ENCODE data around the gene KITLG.
"Not testable (repeated sequence)": the region's sequence is repeated elsewhere in the genome, so short reads cannot be mapped to it uniquely, and the experiment has no call there.

KITLG gene, protein sequence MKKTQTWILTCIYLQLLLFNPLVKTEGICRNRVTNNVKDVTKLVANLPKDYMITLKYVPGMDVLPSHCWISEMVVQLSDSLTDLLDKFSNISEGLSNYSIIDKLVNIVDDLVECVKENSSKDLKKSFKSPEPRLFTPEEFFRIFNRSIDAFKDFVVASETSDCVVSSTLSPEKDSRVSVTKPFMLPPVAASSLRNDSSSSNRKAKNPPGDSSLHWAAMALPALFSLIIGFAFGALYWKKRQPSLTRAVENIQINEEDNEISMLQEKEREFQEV

DNA sequence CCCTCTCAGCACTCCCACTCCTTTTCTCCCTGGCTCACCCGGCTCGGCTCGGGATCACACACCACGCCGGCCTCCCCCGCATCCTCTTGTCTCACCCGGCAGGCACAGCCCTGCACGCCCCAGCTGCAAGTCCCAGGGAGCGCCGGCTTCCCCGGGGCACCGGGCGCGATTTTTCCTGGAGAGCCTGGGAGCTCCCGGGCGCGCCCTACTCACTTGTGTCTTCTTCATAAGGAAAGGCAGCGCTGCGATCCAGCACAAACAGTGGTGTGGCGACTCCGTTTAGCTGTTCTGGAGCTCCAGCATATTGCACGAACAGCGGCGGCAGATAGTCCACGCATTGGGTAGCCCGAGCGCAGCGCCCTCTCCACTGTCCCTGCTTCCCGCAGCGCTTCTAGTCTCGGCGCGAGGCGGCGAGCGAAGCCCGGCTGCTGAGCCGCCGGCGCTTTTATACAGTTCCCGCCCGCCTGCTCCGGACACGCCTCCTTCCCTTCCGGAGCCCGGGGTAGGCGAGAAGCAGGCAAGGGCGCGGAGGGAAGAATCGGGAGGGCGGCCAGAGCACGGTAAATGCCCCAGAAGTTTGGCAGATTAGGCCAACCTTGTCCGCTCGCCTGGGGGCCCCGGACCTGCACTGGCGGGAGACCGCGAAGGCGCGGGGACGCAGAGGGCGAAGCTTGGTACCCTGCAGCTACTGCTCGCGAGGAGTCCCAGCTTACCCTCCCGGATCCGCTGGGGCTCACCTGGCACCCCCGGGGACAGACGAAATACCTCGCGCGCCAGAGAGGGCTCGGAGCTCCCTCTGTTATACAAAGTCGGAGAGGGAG is at the start of gene KITLG:
Gene KITLG, minus strand, starts transcription at position 421 of the 821 bp plus-strand sequence. Its CDS starts 193 bp downstream, at position 228.
- DNase-seq (ENCODE audit: low spot score) (peak; percentile 80), FAIRE-seq (no peak)

DNA sequence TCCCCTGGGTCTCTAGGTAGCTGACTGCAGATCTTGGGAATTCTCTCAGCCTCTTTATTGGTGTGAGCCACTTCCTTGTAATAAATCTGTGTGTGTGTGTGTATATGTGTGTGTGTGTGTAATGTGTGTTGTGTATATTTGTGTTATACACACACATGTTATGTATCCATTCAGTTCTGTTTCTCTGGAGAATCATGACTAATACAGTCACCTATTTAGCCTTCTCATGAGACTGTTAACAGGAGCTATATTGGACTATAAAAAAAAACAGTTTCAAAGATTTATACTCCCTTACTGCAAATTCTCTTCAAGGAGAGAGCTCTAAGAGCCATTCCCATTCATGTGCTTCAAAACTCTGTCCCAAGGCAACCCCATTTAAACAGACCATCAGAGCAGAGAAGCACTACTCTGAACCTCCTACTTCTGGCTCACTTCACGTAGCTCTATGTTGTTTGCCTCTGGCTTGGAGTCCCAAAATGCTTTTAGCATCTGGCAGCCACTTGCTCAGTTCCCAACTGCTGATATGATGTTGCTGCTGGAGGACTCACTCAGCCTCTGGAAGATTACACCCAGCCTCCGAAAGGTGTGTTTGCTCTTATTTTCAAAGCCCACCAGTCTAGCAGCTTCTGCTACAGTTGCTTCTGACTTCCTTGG is 48.7 kb upstream of the KITLG start:
- DNase-seq (ENCODE audit: low spot score) (no peak), FAIRE-seq (no peak)

DNA sequence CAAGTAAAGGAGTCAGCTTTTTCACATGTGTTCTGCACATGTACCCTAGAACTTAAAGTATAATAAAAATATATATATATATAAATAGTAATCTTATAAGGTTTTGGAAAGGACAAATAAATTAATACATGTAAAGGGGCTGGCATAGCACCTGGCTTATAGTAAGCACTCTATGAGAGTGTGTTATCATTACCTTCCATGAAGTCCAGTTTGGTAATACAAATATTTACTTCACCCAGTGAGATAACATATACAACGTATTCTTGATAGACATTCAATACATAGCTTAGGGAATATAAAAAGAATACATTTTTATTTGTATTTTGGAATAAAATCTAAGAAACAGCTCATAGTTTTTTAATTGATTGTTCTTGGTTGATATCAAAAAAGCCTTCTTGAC is 47.8 kb upstream of the KITLG start:
- not testable (repeated sequence) for FAIRE-seq; DNase-seq (ENCODE audit: low spot score)

DNA sequence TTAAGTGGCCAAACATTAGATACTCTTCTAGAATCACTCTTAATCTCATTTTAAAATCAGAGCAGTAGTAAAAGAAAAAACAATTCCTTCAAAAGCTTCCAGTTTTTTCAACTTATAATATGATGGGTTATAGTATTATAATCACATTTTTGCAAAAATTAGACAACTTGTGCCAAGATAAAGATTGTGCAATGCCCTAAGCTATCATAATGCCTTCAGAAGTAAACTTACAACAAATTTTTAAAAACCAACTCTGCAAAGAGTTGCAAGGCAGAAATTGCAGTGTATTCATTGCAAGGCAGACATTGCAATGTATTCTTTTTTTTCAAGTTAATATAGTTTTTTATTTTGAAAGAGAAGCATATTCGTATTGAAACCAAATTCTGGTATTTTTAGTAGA is 47.2 kb upstream of the KITLG start:
- FAIRE-seq: no peak
- DNase-seq (ENCODE audit: low spot score): no peak

DNA sequence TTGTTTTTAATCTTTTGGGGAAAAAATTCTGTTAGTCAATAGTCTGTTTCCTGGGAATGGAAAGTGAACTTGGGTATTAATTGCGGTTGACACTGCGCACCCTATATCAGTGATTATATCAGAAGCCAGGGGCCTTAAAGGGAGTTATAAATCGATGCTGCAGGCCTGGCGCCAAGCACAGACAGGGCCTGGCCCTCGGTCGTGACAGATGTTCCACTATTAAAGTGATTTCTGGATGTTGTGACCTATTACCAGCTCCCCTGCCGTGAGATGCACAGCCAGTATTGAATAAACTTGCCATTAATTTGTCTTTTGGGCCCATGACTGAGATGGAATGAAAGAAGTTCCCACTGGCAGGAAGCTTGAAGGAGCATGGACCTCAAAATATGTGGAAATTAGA is 45.1 kb upstream of the KITLG start:
- DNase-seq (ENCODE audit: low spot score): no peak
- no peak for FAIRE-seq

DNA sequence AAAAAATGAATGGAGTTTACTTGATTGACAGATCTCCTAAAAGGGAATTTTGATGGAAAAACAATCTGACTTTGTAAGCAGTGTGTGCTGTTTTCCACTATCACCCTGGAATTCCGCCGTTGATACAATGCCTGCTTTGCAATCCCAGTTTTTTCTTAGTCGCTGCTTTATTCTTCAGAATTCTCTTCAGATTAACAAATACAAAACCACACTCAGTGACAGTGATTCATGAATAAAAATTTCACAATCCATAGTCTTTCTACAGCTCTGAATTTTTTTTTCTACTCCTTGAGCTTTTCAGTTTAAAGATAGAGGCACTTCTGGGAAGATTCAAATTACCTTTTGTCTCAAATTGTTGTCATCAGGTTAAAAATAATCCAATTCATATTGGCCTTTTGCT is 44.6 kb upstream of the KITLG start:
- FAIRE-seq (no peak), DNase-seq (ENCODE audit: low spot score) (no peak)

DNA sequence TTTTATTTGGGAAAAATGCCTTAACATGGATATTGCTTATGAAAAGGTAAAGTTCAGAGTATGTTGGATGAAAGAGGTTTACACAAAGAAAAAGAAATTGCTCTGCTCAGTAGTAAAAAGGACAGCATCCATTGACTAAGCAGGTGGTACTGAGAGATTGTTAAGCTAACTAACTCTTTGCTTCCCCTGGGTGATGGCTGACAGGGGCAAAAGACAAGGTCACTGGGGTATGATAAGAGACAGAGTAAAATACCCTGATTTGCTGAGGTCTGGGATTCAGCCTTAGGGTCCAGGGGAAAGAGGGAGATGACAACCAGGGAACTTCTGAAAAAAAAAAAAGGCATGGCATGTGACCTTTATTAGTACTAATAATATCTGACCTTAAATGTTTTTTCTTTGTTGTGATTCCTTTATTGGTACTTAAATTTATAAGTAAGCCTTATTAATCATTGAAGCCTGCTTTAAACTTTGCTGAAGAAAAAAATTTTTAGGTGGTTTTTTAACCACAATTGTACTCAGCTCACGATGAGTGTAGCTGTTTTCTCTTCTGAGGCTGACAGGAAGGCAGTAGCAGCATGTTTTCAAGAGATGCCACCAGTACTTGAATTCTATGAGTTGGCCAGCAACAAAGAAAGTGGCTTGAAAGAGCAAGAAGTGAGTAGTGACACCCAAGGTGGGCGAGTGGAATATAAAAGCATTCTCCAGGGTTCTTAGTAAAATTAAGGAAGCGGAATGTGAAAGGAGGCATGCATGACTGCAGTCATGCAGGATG is 43.7 kb upstream of the KITLG start:
- DNase-seq (ENCODE audit: low spot score): no peak
- FAIRE-seq: no peak

DNA sequence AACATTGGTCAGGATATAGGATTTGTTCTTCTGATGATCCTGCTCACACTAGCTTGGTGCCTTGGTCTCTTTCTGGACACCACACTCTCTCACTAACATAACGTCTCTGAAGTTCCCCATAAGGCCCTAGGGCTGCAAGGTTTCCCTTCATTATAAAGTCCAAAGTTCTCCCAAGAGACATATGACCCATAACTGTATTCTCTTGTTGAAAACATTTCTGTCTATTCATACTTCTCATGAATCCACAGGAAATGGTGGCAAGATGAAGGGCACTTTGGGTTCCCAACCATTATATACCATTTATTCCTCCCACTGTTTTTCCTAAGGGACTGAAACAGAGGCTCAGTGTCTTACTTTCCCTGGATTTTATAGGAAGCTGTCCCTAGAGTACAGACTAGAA is 37.1 kb upstream of the KITLG start:
- no peak for DNase-seq (ENCODE audit: low spot score)
- no peak for FAIRE-seq

DNA sequence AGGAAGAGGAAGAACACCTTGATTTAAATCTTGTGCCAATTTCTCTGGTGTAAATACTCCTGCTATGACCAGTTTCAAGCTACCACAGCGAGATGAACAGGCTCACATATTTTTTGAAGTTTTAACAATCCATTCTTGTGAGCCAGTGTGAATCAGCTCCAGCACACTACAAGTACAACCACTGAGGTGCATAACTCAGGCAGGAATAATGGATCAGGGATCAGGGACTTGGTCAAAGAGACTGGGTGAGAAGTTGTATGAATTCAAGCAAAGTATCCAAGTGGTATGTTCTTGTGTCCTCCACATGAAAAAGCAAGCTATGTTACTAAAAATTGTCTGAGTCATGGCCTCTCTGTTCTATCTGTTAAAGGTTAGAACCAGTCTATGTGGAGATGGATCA is 35.2 kb upstream of the KITLG start:
- no peak for FAIRE-seq
- DNase-seq (ENCODE audit: low spot score): no peak

DNA sequence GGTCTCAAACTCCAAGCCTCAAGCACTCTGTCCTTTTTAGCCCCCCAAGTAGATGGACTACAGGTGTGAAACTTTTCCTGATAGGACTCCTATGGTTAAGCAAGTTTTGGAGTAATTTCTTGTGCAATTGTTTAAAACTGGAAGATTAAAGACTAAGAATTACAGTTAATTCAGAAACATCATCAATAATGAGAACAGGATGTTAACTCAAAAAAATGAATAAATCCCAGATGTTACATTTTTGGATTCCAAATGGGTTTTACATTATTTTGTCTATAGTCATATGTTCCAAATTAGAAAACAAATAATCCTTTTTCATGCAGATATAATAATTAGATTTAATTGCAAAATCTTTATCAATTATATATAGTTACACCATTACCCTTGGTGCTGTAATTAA is 24.4 kb upstream of the KITLG start:
- FAIRE-seq: no peak
- DNase-seq (ENCODE audit: low spot score): no peak

DNA sequence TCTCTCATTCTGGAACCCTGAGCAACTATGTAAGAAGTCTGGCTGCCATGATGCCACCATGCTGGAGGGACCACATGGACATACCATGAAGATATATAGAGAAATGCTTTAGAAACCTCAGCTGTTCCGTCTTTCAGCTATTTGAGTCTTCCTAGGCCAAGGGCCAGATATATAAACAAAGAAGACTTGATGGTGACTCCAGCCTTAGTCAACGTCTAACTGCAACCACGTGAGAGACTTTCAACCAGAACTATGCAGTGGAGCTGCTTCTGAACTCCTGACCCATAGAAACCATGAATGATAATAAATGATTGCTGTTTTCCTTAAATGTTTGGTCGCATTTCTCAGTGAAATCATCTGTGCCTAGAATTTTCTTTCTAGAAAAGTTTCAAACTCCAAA is 20.0 kb upstream of the KITLG start:
- no peak for FAIRE-seq
- no peak for DNase-seq (ENCODE audit: low spot score)

DNA sequence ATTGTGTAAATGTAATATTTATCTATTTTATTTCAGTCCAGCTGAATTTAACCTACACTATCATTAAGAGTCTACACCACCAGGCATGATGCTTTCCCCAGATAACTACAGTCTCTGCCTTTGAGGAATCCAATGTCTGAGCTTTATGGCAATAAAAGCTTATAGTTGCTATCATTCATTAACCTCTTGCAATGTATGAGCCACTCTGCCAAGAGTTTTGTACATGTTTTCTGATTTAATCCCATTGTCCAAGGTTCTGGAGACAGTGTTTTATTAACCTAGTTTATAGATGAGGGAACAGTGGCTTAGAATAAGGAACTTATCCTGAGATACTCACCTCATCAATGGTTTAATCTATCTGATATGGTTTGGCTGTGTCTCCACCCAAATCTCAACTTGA is 17.1 kb upstream of the KITLG start:
- no peak for FAIRE-seq
- no peak for DNase-seq (ENCODE audit: low spot score)

DNA sequence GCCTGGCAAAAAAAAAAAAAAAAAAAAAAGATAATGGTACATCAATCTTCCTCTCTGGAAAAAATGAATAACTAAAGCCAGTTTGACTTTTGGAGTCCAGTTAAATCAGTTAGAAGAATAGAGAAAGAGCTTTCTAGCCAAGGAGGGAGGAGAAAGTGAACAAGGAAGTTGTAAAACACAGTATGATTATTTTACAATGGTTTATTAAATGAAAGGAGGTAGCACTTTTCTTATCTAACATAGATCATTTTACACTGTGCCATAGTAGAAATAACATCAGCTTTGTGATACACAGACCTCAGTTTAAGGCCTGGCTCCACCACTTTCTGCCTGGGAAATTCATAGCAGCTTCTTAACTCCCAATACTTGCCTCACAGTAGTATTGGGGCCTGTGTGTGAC is 15.4 kb upstream of the KITLG start:
- FAIRE-seq: no peak
- DNase-seq (ENCODE audit: low spot score): no peak

DNA sequence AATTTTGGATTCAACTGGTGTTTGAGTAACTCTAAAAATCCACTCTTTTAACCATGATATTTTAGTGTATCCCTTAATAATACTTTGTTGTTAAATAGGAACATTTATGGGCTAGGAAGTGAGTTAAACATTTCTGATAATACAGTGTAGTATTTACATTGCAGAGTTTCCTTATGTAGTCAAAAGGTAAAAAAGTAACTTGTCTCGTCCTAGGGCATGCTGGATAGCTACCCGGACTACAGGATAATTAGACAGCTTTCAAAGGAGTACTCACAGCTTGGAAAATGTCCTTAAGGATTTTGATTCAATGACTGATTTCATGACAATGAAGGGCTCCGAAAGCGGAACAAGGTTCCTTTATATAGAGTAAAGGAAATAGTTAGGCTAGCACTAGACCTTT is 14.5 kb upstream of the KITLG start:
- FAIRE-seq: no peak
- no peak for DNase-seq (ENCODE audit: low spot score)

DNA sequence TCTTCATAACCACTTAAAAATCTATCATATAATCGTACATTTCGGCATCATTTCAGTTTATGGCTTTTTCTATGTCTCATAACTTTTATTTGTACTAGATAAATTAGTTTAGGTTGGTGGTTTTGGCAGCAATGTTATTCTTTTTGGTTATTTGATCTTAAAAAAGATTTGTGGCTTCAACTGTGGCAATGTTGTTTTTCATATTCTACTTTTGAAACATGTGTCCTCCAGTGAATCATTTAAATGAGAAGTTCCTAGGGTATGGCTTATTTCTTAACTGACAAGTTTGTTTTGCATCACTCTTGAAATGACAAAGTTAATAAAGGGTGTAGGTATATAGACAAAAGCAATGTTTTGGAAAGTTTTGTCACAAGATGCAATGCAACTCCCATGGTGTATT is 11.1 kb upstream of the KITLG start:
- FAIRE-seq (no peak), DNase-seq (ENCODE audit: low spot score) (no peak)

DNA sequence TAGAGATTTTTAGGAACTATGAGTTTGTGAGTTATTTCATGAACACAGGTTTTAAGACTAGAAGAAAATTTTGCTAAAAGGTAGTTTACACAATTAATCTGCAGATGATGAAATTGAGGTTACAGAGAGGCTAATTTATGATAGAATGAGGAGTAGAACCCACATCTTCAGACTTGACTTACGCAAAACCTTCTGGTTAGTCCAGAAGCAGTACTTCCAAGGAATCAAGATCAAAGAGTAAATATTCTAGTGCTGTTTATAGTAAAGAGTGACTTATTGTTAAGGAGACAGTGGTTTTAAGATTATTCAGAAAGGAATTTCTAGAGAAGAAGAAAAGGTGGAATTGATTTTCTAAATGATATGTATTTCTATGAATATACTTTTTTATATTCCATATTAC is 10.6 kb upstream of the KITLG start:
- DNase-seq (ENCODE audit: low spot score): no peak
- no peak for FAIRE-seq

DNA sequence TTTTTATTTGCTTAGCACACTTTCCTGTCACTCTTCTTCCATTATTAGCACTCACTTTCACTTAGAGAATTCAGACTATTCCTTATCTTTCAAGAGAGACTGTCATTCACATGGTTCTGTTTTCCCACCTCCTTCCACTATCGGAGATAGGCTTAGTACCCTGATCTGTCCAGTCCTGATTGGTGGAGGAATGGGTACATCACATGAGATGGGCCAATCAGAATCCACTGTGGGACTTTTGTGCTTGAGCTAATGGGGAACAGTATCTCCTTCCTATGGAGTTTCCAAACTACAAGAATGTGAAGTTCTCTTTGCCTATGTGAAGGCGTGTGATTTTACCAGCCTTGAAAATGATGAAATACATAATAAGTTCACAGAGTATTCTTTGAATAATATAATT is 4.8 kb upstream of the KITLG start:
- no peak for DNase-seq (ENCODE audit: low spot score)
- no peak for FAIRE-seq

DNA sequence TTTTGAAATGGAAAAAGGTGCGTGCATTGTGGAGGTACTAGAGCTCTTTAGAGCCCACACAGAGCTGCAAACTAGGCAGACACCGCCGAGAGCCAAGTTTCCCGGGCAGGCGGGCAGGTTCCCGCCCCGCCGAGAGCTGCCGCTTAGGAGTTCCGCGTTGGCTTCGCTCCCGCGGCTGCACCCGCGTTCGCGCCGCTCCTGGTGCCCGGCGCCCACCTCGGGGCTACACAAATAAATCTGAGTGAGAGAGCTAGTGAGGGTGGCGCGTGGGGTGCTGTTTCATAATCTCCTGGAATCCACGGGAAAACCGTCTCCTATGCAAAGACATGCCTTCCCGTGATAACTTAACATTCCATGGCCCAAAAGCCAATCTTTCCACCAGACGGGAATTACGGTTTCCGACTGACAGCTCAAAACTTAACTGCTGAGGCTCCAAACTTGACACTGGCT is 645 bp downstream of the KITLG start:
- no peak for FAIRE-seq
- peak; percentile 29 for DNase-seq (ENCODE audit: low spot score)

DNA sequence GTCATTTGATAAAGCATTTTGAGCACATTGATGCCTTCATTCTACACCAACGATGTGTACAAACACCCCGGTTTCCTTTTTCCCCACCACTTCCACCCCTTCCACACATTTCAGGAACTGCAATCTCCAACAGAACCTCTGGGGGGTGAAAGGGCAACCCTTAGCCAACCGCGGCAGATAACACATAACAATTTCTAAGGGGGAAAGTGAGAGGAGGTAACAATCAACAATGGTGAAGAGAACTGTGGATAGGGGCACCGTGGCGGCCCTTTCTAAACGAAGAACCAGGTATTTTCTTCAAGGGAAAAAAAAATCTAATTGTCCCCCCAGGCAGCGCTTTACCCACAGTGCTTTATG is 1.1 kb downstream of the KITLG start:
- DNase-seq (ENCODE audit: low spot score) (peak; percentile 43), FAIRE-seq (no peak)

DNA sequence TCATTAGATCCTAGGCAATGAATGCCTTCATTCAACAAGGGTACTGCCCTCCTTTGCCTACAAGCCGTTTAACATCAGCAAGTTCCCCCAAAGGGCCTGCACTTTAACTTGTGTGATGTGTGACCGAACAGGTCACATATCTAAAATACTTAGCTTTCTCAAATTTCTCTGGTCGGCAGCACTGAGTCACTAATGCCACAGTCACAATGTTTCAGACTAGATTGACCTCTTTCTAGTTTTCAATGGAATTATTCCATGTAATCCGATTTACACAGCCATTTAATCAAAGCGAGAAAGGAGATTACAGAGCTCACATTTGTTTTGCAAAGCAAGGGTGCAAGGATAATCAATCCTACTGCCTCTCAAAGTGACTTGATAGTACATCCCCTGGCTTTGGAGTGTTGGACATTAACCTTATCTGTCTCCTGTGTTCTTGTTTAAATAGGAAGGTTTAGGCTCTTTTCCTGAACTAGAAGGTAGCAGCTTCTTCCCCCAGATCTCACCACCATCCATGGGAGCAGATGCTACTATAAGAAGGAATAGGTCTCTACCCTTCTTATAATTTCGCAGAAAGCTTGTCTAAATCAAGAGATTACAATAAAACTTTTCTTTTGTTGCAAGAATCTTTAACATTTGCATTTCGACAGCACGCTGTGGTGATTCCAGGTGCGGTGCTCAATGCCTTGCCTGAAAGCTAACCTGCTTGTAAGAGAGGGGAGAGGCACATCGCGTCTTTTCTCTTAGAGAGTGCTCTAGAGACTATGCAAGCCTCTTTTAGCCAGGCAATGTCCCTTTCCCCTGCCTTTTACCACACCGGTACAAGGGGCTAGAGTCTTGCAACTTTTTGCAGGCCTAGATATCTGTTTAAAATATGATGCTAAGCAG is 1.8 kb downstream of the KITLG start:
- DNase-seq (ENCODE audit: low spot score) (peak; percentile 6), FAIRE-seq (no peak)

DNA sequence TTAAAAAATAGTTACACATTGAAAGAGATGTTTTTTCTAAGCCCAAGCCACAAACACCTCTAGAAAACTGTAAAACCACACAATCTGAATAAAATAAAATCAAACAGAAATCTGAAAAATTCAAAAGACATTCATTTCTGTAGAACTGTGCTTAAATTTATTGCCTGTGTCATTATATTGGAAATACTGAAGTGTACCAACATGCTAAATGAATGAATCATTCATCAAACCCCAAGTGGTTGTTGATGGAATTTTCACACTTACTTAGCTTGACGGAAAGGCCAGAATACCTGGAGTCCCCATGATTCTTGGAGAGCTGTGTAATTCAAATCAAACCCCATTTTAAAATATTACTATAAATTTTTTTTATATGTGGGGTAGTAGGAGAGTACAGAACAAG is 2.7 kb downstream of the KITLG start:
- peak; percentile 14 for DNase-seq (ENCODE audit: low spot score)
- FAIRE-seq: no peak

Measured in urothelium cell line (cell line).